Chondrocyte (in vitro differentiated cells): ENCODE results near the gene LSM14A. TPM values are rescaled to one million over a fixed set of nuclear protein-coding genes. Genes with fewer than 3 reads are reported as not detected.

Experiments used
- DNase-seq: peaks from one replicate; pipeline ENCODE4 v3.0.0; 2021; ENCODE audit warnings: mixed read lengths, low spot score
- H3K27ac Mint-ChIP-seq: one replicate; pipeline ENCODE4 v1.8.0; 2021; ENCODE audit warnings: mild to moderate bottlenecking, moderate library complexity, mixed read lengths; ENCODE audit not compliant: unreplicated experiment
- H3K27me3 Mint-ChIP-seq: 2 replicates; pipeline ENCODE4 v1.8.0; 2021; ENCODE audit warnings: low read depth, mixed read lengths
- H3K36me3 Mint-ChIP-seq: 2 replicates; pipeline ENCODE4 v1.8.0; 2021; ENCODE audit warnings: low read depth, mixed read lengths
- H3K4me1 Mint-ChIP-seq: 2 replicates; pipeline ENCODE4 v1.8.0; 2021; ENCODE audit warnings: low read depth, mild to moderate bottlenecking, mixed read lengths
- H3K4me3 Mint-ChIP-seq: one replicate; pipeline ENCODE4 v1.8.0; 2021; ENCODE audit warnings: mild to moderate bottlenecking, moderate library complexity, mixed read lengths; ENCODE audit not compliant: unreplicated experiment
- H3K9me3 Mint-ChIP-seq: 2 replicates; pipeline ENCODE4 v1.8.0; 2021; ENCODE audit warnings: low read depth, mixed read lengths
- CTCF ChIP-seq: fragments of 200-600 bp; sonication (generic); IDR thresholded peaks from 2 replicates; pipeline ENCODE4 v1.5.0; 2021; ENCODE audit warnings: antibody characterized with exemption, mild to moderate bottlenecking, moderate library complexity
- total RNA-seq: library from RNA; stranded (reverse); gene quantifications from 3 replicates; pipeline ENCODE4 v1.2.1, GENCODE V29; 2021

LSM14A gene
- total RNA-seq, 1 donor from 2014 or later = 89.4 TPM

GRCh38 chr19:34188408-34188807 is 16.1 kb downstream of the LSM14A start:
- no peak for TF ChIP-seq CTCF
- DNase-seq = no peak
- Mint-ChIP-seq H3K36me3 (no peaks in the 10 kb centered on the region), H3K4me3 (no peak overlapping the region), H3K4me1 (peaks cover 64% of the 10 kb centered on the region), H3K9me3 (no peaks in the 10 kb centered on the region), H3K27ac (peak overlapping the region; percentile 66), H3K27me3 (no peaks in the 10 kb centered on the region)

- peak overlapping the region; percentile 49 for H3K27ac Mint-ChIP-seq
- no peak for TF ChIP-seq CTCF
- H3K4me1 Mint-ChIP-seq = peaks cover 63% of the 10 kb centered on the region
- no peak for DNase-seq
- no peak overlapping the region for H3K4me3 Mint-ChIP-seq
- H3K27me3 Mint-ChIP-seq = no peaks in the 10 kb centered on the region
- no peaks in the 10 kb centered on the region for H3K9me3 Mint-ChIP-seq
- peaks cover 2% of the 10 kb centered on the region for H3K36me3 Mint-ChIP-seq
Measured at GRCh38 chr19:34189199-34189916, 17.1 kb downstream of the LSM14A start.

GRCh38 chr19:34189917-34190425 is 17.7 kb downstream of the LSM14A start:
- Mint-ChIP-seq H3K9me3 (no peaks in the 10 kb centered on the region), H3K4me3 (no peak overlapping the region), H3K4me1 (peaks cover 57% of the 10 kb centered on the region), H3K36me3 (peaks cover 2% of the 10 kb centered on the region), H3K27ac (peak overlapping the region; percentile 23), H3K27me3 (no peaks in the 10 kb centered on the region)
- no peak for DNase-seq
- TF ChIP-seq CTCF = no peak

- Mint-ChIP-seq H3K9me3 (no peaks in the 10 kb centered on the region), H3K4me1 (peaks cover 42% of the 10 kb centered on the region)
Measured at GRCh38 chr19:34191355-34191962, 19.2 kb downstream of the LSM14A start.

More at GRCh38 chr19:34191355-34191962, 19.2 kb downstream of the LSM14A start:
- no peak for TF ChIP-seq CTCF
- no peak for DNase-seq
- Mint-ChIP-seq H3K36me3 (peaks cover 6% of the 10 kb centered on the region), H3K27ac (peak overlapping the region; percentile 34), H3K27me3 (no peaks in the 10 kb centered on the region), H3K4me3 (no peak overlapping the region)
